Hepatic stellate cell (primary cell): ENCODE data around the gene PHLDB1.
"Not testable (repeated sequence)": the region's sequence is repeated elsewhere in the genome, so short reads cannot be mapped to it uniquely, and the experiment has no call there.

Experiments
- DNase-seq: peaks from one replicate; pipeline ENCODE4 v3.0.0; 2011; ENCODE audit warnings: low spot score

PHLDB1 gene

GRCh38 chr11:118607401-118608359 lies at the start of gene PHLDB1:
Gene PHLDB1, plus strand, starts transcription at chr11:118607615. Its CDS starts 6,222 bp downstream, at chr11:118613837.
- DNase-seq: peak; percentile 81

DNA sequence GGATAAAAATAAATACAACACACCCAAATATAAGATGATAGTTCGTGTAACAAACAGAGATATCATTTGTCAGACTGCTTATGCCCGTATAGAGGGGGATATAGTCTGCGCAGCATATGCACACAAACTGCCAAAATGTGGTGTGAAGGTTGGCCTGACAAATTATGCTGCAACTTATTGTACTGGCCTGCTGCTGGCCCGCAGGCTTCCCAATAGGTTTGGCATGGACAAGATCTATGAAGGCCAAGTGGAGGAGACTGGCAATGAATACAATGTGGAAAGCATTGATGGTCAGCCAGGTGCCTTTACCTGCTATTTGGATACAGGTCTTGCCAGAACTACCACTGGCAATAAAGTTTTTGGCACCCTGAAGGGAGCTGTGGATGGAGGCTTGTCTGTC lies 46.6 kb upstream of the PHLDB1 start:
- no peak for DNase-seq

GRCh38 chr11:118565051-118565450 lies 42.4 kb upstream of the PHLDB1 start:
- DNase-seq: peak; percentile 16

DNA sequence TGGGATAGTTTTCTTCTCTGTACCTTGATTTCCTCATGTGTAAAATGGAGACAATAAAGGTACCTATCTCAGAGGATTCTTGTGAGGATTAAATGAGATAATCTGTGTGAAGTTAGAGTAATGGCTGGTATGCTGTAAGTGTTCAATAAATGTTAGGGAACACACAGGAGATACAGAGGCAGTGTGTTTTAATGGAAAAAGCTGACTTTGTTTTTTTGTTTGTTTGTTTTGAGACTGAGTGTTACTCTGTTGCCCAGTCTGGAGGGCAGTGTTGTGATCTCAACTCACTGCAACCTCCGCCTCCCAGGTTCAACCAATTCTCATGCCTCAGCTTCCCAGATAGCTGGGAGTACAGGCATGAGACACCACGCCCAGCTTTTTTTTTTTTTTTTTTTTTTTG lies 37.7 kb upstream of the PHLDB1 start:
- DNase-seq: no peak

GRCh38 chr11:118570787-118571186 lies 36.6 kb upstream of the PHLDB1 start:
- DNase-seq: no peak

DNA sequence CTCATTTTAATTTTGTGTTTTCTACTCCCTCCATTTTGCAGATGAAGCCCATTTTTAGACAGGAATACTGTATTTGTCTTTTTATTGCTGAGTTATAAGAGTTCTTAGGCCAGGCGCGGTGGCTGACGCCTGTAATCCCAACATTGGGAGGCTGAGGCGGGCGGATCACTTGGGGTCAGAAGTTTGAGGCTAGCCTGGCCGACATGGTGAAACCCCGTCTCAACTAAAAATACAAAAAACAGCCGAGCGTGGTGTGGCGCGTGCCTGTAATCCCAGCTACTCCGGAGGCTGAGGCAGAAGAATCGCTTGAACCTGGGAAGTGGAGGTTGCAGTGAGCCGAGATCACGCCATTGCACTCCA lies 35.7 kb upstream of the PHLDB1 start:
- DNase-seq: not testable (repeated sequence)

GRCh38 chr11:118572061-118572980 lies 35.1 kb upstream of the PHLDB1 start, which contains the start of gene ARCN1:
Gene ARCN1, plus strand, starts transcription at chr11:118572409. Its CDS starts 139 bp downstream, at chr11:118572548.
- DNase-seq: peak; percentile 78

- DNase-seq: peak; percentile 47
Measured at GRCh38 chr11:118572981-118573550, 34.3 kb upstream of the PHLDB1 start.

- no peak for DNase-seq
Measured at GRCh38 chr11:118574636-118575035, 32.8 kb upstream of the PHLDB1 start.

DNA sequence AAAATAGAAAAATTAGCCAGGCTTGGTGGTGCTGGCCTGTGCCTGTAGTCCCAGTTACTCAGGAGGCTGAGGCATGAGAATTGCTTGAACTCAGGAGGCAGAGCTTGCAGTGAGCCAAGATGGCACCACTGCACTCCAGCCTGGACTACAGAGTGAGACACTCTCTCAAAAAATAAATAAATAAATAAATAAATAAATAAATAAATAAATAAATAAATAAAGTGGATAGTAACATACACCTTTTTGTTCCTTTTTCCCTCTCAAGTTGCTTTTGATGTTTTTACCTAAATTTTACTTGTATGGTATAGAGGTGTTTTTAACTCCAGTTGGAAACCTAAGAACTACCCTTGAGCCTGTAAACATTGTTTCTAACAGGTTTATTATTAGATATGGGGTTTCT lies 29.4 kb upstream of the PHLDB1 start:
- not testable (repeated sequence) for DNase-seq

DNA sequence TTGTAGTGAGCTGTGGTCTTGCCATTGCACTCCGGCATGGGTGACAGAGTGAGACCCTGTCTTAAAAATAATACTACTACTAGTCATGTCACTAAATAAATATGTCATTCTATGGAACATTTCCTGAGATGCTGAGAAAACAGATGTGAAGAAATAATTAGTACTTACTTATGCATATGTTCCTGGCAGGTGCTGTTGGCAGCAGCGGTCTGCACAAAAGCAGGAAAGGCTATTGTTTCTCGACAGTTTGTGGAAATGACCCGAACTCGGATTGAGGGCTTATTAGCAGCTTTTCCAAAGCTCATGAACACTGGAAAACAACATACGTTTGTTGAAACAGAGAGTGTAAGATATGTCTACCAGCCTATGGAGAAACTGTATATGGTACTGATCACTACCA lies 26.4 kb upstream of the PHLDB1 start:
- no peak for DNase-seq

DNA sequence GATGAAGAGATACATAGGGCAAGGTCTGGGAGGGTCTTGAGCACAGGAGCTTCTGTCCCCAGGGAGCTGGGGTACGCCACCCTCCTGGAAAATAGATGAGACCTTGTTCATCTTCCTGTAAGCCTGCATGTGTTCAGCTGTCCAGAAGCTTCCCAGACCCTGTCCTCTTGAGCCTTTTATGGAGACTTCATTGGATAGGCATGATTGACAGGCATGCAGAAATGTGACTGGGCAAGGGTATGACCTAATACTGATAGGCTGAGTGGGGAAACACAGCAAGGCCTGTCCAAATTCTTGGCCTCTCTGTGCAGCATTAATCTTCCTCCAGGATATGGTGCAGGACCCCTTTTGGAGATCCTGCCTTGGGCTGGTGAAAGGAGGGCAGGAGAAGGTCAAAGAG lies 19.5 kb upstream of the PHLDB1 start:
- DNase-seq: no peak

- no peak for DNase-seq
Measured at GRCh38 chr11:118592616-118593367, 14.6 kb upstream of the PHLDB1 start.

DNA sequence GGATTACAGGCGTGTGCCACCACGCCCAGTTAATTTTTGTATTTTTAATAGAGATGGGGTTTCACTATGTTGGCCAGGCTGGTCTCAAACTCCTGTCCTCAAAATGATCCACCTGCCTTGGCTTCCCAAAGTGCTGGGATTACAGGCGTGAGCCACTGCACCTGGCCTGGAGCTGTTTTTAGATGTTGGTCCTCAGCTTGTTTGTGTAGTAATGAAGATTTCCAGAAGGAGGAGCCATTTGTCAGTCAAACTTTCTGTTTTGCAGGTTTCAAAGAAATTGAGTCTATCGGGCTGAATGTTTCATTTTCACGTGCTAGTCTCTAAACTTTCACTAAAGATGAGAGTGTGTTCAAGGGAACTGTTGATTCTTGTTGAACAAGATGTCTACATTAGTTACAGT lies 12.4 kb upstream of the PHLDB1 start:
- not testable (repeated sequence) for DNase-seq

GRCh38 chr11:118596224-118597146 lies 10.9 kb upstream of the PHLDB1 start:
- no peak for DNase-seq

- DNase-seq: no peak
Measured at GRCh38 chr11:118597556-118597955, 9.9 kb upstream of the PHLDB1 start.

GRCh38 chr11:118602331-118602730 lies 5.1 kb upstream of the PHLDB1 start:
- DNase-seq: no peak

GRCh38 chr11:118603709-118604108 lies 3.7 kb upstream of the PHLDB1 start:
- DNase-seq: not testable (repeated sequence)

DNA sequence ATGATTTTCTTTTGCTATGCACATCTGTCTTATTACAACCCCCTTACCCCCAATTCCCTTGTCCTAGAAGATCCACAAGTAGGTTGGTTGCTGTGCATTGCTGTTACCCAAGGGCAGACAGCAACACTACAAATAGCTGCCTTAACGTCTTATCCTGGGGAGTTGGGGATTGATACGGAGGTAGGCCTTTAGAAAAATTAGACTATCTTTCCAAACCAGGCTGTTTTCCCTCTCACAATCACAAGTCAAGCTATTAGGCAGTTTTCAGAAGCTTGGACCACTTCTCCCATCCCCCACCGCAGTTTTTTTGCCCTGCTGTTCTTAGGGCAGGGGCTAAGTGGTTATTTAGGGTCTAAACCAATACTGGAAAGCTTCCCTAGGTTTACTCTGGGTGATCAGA lies 2.8 kb upstream of the PHLDB1 start:
- DNase-seq: no peak

DNA sequence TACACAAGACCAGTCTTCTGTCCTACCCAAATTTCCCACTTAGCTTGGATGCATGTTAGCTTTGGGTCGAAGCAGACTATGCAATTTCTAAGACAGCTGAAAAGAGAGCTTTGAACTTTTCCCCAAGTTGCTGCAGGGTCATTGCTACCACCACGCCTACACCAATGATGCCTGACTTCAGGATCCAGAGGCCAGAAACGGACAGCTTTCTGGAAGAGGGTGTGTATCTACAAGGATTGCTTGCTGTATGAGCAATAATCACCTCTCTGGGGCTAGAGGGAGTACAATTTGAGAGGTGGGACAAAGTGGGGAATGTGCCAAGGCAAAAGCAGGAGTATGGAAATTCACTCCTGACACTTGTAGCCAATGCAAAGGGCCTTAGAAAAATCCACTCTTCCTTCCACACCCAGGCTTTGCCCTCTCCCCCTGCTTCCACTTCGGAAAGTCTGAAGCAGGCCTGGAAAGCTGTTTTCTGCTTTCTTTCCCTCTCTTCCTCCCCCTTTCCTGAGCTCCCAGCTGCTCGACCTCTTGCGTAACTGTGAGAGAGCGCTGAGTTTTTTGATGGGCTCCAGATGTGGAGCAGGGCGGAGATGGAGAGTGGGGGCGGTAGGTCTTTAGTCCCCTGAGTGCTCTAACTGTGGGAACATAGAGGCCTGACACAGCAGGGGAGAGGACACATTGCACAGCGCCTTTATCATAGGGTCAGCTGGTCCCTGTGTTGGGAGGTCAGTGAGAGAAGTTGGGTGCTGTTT lies 2.1 kb upstream of the PHLDB1 start:
- DNase-seq: peak; percentile 85
